ENCODE results near the gene U2AF2.

The U2AF2 gene

DNA sequence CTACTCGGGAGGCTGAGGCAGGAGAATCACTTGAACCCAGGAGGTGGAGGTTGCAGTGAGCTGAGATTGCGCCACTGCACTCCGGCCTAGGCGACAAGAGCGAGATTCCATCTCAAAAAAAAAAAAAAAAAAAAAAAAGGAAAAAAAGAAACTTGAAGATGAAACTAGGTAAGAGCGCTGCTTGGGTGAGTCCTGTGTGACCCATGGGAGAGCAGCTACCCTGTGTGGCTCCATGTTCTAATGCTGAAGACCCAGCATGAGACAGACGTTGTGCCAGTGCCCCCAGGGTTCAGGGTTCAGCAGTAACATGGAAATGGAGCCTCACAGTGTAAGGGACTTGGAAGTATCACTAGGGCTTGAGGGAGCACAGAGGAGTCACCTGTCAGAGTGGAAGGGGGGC, 36.4 kb upstream of the U2AF2 start:
- Histone ChIP-seq H3K27ac (ENCODE audit: extremely low read depth, low read depth, low read length) (no peak overlapping the region), H3K4me1 (ENCODE audit: control insufficient read depth, insufficient read depth, low read length) (no peaks in the 10 kb centered on the region; the same call in 1 of the 2 replicates), H3K36me3 (ENCODE audit: control insufficient read depth in 2 of 2, insufficient read depth in 1 of 2, low read length in 2 of 2) (peaks cover 5 to 28% of the 10 kb centered on the region in 2 experiments; a peak in 2 of 3 replicates), H3K4me3 (ENCODE audit: low read depth, low read length) (no peak overlapping the region), H3K9me3 (ENCODE audit: control insufficient read depth, insufficient read depth, low read depth, low read length) (no peaks in the 10 kb centered on the region)
- ChIA-PET CTCF (interaction anchor here (0.6 to 4.6 kb wide), 8 partner anchors 9 to 488 kb away, joined by 3 to 29 read pairs (median 5); partner anchors contain the start of gene ZNF865), POLR2A (interaction anchor here (0.6 to 9.1 kb wide), 9 partner anchors 13 to 529 kb away, joined by 3 to 75 read pairs (median 4); partner anchors contain the start of genes FIZ1, ZNF579 and ZNF865)
- TF ChIP-seq, protein P1, sequence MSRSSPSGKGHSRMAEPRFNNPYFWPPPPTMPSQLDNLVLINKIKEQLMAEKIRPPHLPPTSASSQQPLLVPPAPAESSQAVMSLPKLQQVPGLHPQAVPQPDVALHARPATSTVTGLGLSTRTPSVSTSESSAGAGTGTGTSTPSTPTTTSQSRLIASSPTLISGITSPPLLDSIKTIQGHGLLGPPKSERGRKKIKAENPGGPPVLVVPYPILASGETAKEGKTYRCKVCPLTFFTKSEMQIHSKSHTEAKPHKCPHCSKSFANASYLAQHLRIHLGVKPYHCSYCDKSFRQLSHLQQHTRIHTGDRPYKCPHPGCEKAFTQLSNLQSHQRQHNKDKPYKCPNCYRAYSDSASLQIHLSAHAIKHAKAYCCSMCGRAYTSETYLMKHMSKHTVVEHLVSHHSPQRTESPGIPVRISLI (tag by site-specific recombination; IDR thresholded peaks at IDR 0.05): 0 out of 2 replicates have a peak, but pooled peaks have one; percentile 51
- TF ChIP-seq, protein P2, sequence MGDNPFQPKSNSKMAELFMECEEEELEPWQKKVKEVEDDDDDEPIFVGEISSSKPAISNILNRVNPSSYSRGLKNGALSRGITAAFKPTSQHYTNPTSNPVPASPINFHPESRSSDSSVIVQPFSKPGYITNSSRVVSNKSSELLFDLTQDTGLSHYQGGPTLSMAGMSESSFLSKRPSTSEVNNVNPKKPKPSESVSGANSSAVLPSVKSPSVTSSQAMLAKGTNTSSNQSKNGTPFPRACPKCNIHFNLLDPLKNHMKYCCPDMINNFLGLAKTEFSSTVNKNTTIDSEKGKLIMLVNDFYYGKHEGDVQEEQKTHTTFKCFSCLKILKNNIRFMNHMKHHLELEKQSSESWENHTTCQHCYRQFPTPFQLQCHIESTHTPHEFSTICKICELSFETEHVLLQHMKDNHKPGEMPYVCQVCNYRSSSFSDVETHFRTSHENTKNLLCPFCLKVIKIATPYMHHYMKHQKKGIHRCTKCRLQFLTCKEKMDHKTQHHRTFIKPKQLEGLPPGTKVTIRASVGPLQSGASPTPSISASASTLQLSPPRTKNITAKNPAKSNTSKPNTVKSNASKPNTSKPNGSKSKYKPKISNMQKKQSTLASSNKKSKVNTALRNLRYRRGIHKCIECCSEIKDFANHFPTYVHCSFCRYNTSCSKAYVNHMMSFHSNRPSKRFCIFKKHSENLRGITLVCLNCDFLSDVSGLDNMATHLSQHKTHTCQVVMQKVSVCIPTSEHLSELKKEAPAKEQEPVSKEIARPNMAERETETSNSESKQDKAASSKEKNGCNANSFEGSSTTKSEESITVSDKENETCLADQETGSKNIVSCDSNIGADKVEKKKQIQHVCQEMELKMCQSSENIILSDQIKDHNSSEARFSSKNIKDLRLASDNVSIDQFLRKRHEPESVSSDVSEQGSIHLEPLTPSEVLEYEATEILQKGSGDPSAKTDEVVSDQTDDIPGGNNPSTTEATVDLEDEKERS (tag by site-specific recombination; IDR thresholded peaks at IDR 0.05): no peak
- no peak for TF ChIP-seq ZNF777 (tag by site-specific recombination; IDR thresholded peaks at IDR 0.05; ENCODE audit: borderline replicate concordance)

DNA sequence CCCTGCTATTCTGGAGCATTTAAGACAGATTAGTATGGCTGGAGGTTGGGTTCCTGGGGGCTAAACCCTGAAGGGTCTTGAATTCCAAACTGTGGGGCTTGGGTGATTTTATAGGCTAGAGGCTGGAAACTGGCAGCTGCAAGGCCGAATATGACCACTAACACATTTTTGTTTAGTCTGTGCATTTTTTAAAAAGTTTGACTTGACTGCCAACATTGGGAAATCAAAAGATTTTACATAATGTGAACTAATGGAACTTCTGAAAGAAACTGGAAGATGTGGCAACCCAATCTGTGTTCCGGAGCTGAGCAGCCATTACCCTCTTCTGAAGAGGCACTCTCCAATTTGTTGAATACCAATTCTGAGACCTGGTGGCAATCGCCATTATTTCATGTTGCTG, 35.5 kb upstream of the U2AF2 start:
- TF ChIP-seq MZF1 (tag by site-specific recombination; IDR thresholded peaks at IDR 0.05; ENCODE audit: borderline replicate concordance) (no peak), ZNF768 (tag by site-specific recombination; IDR thresholded peaks at IDR 0.05) (no peak), ZNF837 (tag by site-specific recombination; IDR thresholded peaks at IDR 0.05) (no peak), ZNF561 (tag by site-specific recombination; IDR thresholded peaks at IDR 0.05; ENCODE audit: borderline replicate concordance) (no peak), ZNF658 (tag by site-specific recombination; IDR thresholded peaks at IDR 0.05) (no peak), ZNF549 (tag by site-specific recombination; IDR thresholded peaks at IDR 0.05) (no peak), ZBTB17 (tag by site-specific recombination; IDR thresholded peaks at IDR 0.05) (no peak), SP3 (tag by site-specific recombination; IDR thresholded peaks at IDR 0.05) (no peak), ZNF830 (tag by site-specific recombination; IDR thresholded peaks at IDR 0.05; ENCODE audit: low read depth) (no peak)
- TF ChIP-seq, protein P3, sequence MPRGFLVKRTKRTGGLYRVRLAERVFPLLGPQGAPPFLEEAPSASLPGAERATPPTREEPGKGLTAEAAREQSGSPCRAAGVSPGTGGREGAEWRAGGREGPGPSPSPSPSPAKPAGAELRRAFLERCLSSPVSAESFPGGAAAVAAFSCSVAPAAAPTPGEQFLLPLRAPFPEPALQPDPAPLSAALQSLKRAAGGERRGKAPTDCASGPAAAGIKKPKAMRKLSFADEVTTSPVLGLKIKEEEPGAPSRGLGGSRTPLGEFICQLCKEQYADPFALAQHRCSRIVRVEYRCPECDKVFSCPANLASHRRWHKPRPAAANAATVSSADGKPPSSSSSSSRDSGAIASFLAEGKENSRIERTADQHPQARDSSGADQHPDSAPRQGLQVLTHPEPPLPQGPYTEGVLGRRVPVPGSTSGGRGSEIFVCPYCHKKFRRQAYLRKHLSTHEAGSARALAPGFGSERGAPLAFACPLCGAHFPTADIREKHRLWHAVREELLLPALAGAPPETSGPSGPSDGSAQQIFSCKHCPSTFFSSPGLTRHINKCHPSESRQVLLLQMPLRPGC (tag by site-specific recombination; IDR thresholded peaks at IDR 0.05): no peak
- Histone ChIP-seq H3K4me3 (ENCODE audit: low read depth, low read length) (no peak overlapping the region), H3K9me3 (ENCODE audit: control insufficient read depth, insufficient read depth, low read depth, low read length) (no peaks in the 10 kb centered on the region), H3K4me1 (ENCODE audit: control insufficient read depth, insufficient read depth, low read length) (no peaks in the 10 kb centered on the region; the same call in 1 of the 2 replicates), H3K36me3 (ENCODE audit: control insufficient read depth in 2 of 2, insufficient read depth in 1 of 2, low read length in 2 of 2) (peaks cover 5 to 28% of the 10 kb centered on the region in 2 experiments; a peak in 2 of 3 replicates), H3K27ac (ENCODE audit: extremely low read depth, low read depth, low read length) (no peak overlapping the region)
- POLR2A ChIA-PET: interaction anchor here (0.8 to 9.1 kb wide), 4 partner anchors 14 to 38 kb away, joined by 3 to 75 read pairs (median 6); partner anchors contain the start of genes FIZ1, ZNF579 and ZNF865
- CTCF ChIA-PET: interaction anchor here (1.6 to 4.6 kb wide), 3 partner anchors 13 to 115 kb away, joined by 5 to 29 read pairs (median 23); partner anchors contain the start of gene ZNF865

Measured in HEK293 (cell line).